ENCODE results near the gene ALDH6A1. TPM values are rescaled to one million over a fixed set of nuclear protein-coding genes. Genes with fewer than 3 reads are reported as not detected.

The ALDH6A1 gene
- total RNA-seq = 12.8 and 14.3 TPM in 2 replicates

GRCh38 chr14:74084277-74085046, at the start of gene ALDH6A1, which contains the start of gene LIN52:
Gene ALDH6A1 (minus strand): TSS chr14:74084453. CDS start chr14:74084394, 59 bp downstream.
Gene LIN52 (plus strand): TSS chr14:74084956. CDS start chr14:74084975, 19 bp downstream.

GRCh38 chr14:74018586-74019407, 65.5 kb downstream of the ALDH6A1 start, which contains the start of the genes BBOF1 and ENTPD5:
Gene BBOF1 (plus strand): TSS chr14:74019349. CDS start chr14:74019479, 130 bp downstream.
Gene ENTPD5 (minus strand): TSS chr14:74019288. CDS start chr14:73988102, 31,186 bp downstream.

Other genes with a start within 250 kb of the ALDH6A1 start
- 6.1 and 17.8 TPM in 2 replicates for gene PTGR2, start 232.6 kb downstream of the ALDH6A1 start, total RNA-seq
- gene ZNF410, start 197.6 kb downstream of the ALDH6A1 start, total RNA-seq = 36.7 and 41.3 TPM in 2 replicates
- 2.1 and 2.4 TPM in 2 replicates for gene FAM161B, start 134.4 kb downstream of the ALDH6A1 start, total RNA-seq
- gene COQ6, start 134.2 kb downstream of the ALDH6A1 start, total RNA-seq = 18.0 and 20.8 TPM in 2 replicates
- gene ENTPD5, start 65.2 kb downstream of the ALDH6A1 start, total RNA-seq = 8.2 and 11.9 TPM in 2 replicates
- 1.3 and 5.2 TPM in 2 replicates for gene BBOF1, start 65.1 kb downstream of the ALDH6A1 start, total RNA-seq
- gene LIN52, start 503 bp upstream of the ALDH6A1 start, total RNA-seq = 8.2 and 9.1 TPM in 2 replicates
- not detected in 2 replicates for gene VSX2, start 155.0 kb upstream of the ALDH6A1 start, total RNA-seq
- gene ABCD4, start 218.5 kb upstream of the ALDH6A1 start, total RNA-seq = 23.9 and 26.2 TPM in 2 replicates